ENCODE measurements around the gene NRXN3.

Gene NRXN3

GRCh38 chr14:78576437-78577166, 406.4 kb downstream of the NRXN3 start:
- DNase-seq = peak in 2 of 58 donors; percentile 1 to 9

DNA sequence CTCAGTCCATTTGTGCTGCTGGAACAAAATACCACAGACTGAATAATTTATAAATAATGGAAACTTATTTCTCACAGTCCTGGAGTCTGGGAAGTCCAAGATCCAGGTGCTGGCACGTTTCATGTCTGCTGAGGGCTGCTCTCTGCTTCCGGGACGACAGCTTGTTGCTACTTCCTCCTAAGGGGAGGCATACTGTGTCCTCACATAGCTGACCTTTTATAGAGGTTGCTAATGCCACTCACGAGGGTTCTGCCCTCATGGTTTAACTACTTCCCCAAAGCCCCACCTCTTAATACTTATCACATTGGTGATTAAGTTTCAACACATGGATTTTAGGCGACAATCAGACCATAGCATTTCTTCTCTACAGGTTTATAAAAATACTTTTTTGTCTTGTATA, 411.1 kb downstream of the NRXN3 start:
- DNase-seq = no peak

DNA sequence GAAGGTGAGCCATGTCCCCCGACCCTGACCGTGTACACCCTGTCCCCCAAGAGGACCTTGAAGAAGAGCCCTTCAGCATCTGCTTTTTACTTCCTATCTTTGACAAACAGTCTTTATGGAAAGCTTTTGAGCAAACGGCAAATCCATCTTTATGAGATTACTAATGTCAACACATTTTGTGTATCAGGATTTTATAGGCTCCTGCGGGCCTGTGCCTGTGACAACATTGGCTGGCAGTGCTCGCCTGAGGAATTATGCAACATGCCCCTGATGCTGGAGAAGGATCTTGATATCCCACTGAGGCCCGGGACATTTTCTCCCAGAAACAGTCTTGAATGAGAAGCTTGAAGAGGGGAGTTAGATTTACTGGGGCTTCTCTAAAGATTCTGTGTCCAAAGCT, 416.5 kb downstream of the NRXN3 start:
- no peak for DNase-seq

- DNase-seq = no peak
These were observed 418.7 kb downstream of the NRXN3 start for GRCh38 chr14:78588906-78589305.

DNA sequence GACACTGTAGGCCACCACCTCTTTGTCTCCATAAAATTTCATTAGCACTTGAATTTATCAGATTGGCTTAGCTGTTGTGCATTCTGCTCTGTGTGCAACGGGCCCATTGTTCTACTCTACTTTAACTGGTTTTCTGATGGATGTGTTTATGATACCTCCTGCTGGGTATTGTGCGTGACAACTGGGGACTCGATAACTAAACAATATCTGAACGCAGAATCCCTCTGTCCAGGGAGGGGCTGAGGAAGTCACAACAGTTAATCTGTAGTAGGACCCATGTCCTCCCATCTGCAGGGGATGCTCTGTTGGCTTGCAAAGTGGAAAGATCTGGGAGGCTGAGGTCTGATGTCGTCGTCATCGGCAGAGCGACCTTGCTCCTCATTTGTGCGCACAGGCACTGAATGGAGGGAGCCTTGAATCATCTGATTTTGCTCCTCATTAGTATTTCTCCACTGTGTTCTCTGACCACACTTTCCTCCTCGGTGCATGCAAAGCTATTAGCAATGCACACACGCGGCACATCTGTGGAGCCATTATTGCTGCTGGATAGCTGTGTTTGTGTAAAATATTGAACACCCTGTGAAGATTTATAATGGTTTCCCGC, 422.5 kb downstream of the NRXN3 start:
- DNase-seq = no peak

- DNase-seq = peak in 48 of 58 donors; percentile 2 to 77 (median 34)
These were observed 423.8 kb downstream of the NRXN3 start for GRCh38 chr14:78593949-78594348.

- DNase-seq = peak in 3 of 58 donors; percentile 4 to 31 (median 9)
These were observed 425.6 kb downstream of the NRXN3 start for GRCh38 chr14:78595797-78596196.

DNA sequence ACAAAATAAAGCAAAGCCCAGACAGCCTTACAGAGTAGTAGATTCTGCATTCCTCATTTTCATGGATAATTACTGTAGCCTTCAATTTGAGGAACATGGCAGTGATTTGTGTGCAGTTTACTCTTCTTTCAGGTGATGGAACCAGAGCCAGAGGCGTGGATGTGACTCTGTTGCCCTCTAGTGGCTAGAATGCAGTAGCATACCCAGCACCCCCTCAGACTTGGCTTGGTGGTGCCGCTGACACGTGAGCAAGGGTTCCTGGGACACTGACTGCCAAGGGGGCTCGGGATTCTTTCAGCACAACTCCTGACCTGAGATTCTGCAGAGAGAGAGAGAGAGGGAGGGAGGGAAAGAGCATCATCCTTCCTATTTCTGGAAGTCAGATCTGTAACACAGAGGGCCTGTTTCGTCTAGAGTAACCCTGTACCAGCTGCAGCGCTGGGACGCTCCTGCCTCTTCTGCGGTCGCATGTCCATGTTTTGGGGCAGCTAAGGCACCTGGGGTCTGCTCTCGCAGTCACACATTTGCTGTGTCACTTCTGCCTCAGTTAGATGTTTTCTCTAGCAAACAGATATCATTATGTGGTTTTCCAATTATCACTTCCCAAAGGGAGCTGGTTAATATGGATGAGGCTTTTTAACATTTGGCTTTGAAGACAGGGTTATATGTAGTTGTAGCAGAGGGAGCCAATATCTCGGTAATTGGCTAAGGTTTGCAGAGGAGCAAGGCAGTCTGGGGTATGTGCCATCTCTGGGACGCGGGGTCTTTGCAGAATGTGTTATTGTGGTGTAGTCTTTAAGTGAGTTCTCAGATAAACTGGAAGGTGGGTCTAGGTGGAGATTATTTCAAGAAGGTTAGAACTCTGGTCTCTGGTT, 428.1 kb downstream of the NRXN3 start:
- DNase-seq = peak in 53 of 58 donors; percentile 4 to 74 (median 35)

DNA sequence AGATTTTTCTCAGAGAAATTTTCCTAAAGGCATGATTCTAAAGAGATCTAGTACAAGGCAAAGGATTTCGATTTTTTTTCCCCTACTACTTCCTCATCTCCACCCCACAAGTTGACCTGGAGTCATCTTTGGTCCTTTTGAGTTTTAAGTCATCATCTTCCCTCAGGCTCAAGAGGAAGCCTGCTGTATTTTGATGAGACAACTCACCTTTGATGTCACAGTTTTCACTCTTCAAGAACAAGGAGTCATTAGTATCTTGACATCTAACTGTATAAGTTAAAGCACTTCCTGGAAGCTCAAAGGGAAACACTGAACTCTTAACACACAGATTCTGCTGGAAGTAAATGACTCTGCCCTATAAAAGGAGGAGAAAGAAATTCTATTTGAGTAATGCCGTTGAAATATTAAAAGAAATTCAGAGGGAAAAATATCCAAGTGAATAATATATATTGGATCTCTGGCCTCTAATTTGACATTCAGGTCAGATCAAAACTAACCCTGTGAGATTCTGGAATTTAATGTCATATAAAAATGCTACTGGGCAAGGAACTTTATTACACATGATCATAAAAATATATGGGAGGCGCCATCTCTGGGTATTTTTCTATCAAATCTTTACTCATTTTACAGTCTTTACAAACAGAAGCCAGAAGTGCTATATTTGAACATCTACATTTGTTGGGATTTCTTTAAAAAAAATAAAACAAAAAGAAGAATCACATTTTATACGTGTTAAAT, 435.0 kb downstream of the NRXN3 start:
- no peak for DNase-seq

- no peak for DNase-seq
These were observed 435.8 kb downstream of the NRXN3 start for GRCh38 chr14:78605897-78606500.

DNA sequence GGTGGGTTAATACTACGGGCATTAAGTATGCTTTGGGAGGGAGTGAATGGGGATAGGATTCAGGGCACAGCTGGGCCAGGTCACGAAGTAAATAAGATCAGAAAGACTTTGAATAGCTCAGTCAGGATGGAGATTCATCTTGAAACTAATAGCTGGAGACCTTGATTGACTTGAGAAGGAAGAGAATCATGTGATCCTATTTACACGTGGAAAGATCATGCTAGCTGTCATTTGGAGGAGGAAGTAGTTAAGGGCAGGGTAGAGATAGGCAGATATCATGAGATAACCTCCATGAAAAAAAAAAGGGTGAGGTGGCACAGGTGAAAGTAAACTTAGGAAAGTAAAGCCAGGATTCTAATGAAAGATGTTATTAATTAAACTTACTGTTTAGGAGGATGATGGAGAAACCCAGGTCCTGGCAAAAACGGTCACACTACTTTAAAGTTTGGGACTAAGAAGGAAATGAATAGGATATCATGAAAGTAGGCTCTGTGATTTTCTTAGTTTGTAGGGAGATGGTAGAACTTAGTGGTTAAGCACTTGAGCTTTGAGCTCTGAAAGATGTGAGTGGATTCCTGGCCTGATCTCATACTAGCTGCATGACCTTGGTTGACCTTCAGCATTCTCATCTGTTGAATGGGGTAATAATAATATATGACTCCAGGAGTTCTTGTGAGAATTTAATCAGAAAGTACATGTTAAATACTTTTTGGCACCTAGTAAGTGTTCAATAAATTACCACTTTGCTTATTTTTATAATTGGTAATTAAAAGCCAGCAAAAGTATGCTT, 439.0 kb downstream of the NRXN3 start:
- DNase-seq = no peak

DNA sequence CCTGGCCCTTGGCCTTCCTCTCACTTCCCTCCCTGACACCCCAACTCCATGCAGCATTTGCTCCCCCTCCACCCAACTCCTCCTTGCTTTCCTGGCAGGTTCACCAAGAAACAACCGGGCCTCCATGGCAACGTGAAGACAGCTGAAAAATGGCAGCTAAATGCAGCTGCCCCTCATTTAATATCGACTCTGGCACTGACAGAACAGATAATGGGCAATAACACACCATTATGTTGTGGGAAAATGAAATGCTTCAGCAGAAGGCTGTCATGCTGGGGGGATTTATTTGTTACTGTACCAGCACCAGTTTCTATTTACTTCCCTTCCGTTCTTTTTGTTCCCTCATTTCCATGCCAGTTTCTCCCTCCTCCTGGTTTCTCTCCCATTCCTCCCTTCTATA, 440.8 kb downstream of the NRXN3 start:
- DNase-seq = no peak

- no peak for DNase-seq
These were observed 441.8 kb downstream of the NRXN3 start for GRCh38 chr14:78611796-78612571.

DNA sequence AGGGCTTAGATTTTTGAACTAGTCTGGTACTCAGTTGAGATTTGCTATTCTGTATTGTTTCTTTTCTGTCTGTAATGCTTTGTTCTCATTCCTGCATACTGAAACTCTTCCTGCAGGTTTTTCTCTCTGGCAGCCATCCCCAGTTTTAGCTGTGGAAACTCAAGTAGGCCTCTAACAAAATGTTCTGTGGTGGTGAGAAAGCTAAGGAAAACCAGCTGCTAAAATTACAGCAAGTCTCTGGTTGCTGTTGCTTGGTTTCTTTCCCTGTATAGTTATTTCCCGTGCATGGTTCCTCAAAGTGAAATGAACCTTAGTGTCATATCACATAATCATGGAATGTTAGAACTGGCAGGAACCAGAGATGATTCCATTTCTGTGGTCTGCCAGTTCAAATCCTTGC, 442.5 kb downstream of the NRXN3 start:
- peak in 11 of 58 donors; percentile 4 to 62 (median 14) for DNase-seq

DNA sequence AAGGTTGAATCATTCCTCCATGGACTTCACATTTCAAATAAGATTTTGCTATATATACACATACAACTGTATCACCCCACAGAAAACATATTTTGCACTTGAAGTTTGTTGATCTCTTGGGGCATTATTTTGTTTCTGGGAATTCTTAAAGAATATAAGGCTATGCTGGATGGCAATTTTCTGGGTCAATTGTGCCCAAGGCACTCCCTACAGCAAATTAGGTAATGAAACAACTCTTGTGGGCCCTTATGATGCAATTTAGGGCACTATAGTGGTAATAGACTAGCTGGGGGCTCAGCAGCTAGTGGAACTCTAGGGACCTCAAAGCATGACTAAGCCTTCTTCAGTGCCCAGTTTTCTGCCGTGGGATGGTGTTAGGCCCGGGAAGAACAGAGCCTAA, 444.4 kb downstream of the NRXN3 start:
- no peak for DNase-seq

GRCh38 chr14:78617735-78618134, 447.6 kb downstream of the NRXN3 start:
- DNase-seq = no peak

DNA sequence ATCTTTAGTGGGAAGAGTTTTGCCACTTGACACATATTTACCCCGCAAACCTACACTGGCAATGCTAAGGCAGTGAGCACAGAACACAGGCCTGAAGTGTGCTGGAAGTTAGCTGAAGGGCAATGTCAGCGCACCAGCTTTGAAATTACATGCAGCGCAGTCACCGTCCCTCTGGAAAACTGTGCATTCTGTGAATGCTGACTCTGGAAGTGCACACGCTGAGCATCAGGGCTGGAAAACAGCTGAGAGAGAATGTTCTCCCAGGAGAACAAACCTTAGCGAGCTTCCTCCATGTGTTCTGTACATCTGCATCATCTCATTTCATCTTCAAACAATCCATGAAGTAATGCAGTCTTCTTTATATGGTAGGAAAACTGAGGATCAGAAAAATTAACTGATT, 448.2 kb downstream of the NRXN3 start:
- no peak for DNase-seq

DNA sequence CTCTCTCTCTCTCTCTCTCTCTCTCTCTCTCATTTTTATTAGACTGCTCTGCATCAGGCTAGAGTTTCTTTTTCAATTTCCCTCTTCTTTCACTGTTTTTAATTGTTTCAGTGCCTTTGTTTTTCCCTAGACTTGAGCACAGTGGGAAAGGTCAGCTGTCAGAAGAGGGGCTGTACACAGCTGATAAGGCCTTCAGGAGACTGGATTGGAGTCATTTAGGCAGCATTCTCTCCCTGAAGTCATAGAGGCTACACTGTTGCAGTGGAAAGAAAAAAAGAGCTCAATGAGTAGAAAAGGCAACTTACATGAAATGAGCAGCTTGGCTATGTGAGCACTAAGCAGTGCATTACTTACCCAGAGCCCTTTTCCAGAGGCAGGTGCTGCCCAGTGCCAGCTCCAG, 456.9 kb downstream of the NRXN3 start:
- DNase-seq = no peak

DNA sequence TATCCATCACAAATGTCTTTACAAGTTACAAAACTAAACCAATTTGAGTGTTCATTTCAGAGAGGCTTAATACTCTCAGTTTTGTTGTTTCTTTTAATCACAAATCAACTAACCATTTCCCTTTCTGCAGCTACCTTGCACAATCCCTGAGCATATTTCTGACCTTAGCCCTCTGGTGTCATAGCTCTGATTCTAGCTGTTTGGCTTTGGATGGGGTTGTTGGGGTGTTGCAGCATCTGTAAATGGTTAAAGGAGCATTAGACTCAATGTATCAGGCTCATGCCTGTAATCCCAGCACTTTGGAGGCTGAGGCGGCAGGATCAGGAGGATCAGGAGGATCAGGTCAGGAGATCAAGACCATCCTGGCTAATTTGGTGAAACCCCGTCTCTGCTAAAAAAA, 461.4 kb downstream of the NRXN3 start:
- DNase-seq = no peak

Measured in anterior cingulate cortex (tissue), 58 donors.